ENCODE results near the gene MYRFL. TPM values are rescaled to one million over a fixed set of nuclear protein-coding genes. Genes with fewer than 3 reads are reported as not detected.
"Not testable (repeated sequence)": the region's sequence is repeated elsewhere in the genome, so short reads cannot be mapped to it uniquely, and the experiment has no call there.

Gene MYRFL
- not detected for total RNA-seq

DNA sequence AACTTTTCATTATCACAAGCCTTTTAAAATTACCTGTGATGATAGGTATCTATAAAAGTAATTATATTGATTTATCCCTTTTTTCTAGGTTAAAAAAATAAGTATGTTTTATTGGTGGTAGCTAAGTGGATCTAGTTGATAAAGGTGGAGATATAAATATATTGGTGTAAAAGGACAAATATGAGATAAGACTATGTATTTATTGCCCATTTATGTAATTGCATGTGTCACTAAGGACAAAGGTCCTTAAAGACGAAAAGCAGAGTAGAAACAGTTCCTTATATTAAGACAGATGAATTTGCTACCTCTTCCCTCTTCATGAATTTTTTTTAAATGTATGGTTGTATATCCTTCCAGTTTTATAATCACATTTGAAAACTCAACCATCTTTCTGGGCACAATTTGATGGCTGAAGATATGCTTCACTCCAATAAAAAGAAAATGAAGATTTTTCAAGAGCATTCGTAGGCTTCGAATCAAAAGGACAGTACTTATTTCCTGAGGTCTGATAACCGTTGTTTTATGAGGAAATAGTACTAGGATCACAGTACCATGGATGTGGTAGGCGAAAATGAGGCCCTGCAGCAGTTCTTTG lies at the start of gene MYRFL:
Gene MYRFL, plus strand, starts transcription at position 262 of the 595 bp plus-strand sequence. Its CDS starts 291 bp downstream, at position 553.
- Mint-ChIP-seq H3K27me3 (peaks cover 18% of the 10 kb centered on the region), H3K4me1 (no peaks in the 10 kb centered on the region), H3K4me3 (no peak within 1 kb of the TSS), H3K9me3 (ENCODE audit: low read depth) (no peaks in the 10 kb centered on the region), H3K36me3 (peaks cover 1% of the 10 kb centered on the region), H3K27ac (no peak within 1 kb of the TSS)
- no peak for ATAC-seq
- CTCF ChIA-PET: no interaction called here
- no peak for DNase-seq

DNA sequence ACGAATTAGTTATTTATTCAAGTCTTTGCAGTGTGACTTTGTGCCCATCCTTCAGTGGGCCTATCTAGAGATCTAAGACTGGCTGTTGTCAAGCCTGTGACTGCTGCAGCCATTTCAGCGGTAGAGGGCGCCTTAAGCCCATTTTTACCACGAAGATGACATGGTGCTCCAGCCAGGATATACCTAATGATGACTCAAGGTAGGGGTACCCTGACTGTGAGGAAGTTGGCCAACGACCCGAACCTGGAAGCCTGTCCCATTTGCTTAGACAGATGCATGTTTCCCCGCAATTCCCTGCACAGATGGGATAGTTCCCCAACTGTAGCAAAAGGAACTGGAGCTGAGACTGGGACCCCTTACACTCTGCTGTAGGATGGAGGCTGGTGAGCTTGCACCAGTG lies 45.1 kb upstream of the MYRFL start:
- Mint-ChIP-seq H3K27me3 (no peaks in the 10 kb centered on the region), H3K9me3 (ENCODE audit: low read depth) (peaks cover 4% of the 10 kb centered on the region), H3K36me3 (peaks cover 26% of the 10 kb centered on the region), H3K4me1 (no peaks in the 10 kb centered on the region), H3K27ac (no peak overlapping the region), H3K4me3 (no peak overlapping the region)
- ATAC-seq: no peak
- DNase-seq: no peak
- CTCF ChIA-PET: no interaction called here

DNA sequence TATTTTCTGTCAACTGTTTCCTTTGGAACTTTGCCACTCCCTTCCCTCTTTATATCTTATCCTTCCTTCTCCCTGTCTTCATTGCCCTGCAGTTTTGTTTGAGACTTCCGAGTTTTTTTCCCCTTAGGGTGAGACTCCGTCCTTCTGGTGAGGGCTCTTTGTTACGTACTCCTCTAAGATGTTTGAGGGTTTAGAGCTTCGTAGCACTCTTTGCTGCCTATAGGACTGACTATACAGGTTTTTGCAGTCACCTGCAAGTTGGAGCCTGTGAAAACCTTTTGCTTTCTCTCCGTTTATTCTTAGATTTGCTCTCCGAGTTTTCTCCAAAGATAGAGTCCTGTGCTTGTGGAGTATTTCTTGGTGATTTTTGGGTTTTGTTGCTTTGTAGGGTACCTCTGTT lies 41.7 kb upstream of the MYRFL start:
- Mint-ChIP-seq H3K4me1 (no peaks in the 10 kb centered on the region), H3K9me3 (ENCODE audit: low read depth) (peaks cover 4% of the 10 kb centered on the region), H3K36me3 (peaks cover 40% of the 10 kb centered on the region), H3K27ac (no peak overlapping the region), H3K27me3 (no peaks in the 10 kb centered on the region), H3K4me3 (no peak overlapping the region)
- CTCF ChIA-PET: no interaction called here
- ATAC-seq (no peak), DNase-seq (no peak)

- Mint-ChIP-seq H3K9me3 (ENCODE audit: low read depth) (peaks cover 18% of the 10 kb centered on the region), H3K4me3 (no peak overlapping the region), H3K27me3 (no peaks in the 10 kb centered on the region), H3K27ac (no peak overlapping the region), H3K36me3 (peaks cover 52% of the 10 kb centered on the region), H3K4me1 (no peaks in the 10 kb centered on the region)
- CTCF ChIA-PET: no interaction called here
- DNase-seq (no peak), ATAC-seq (no peak)
Measured at GRCh38 chr12:69789351-69789750, 35.7 kb upstream of the MYRFL start.

- CTCF ChIA-PET: no interaction called here
- ATAC-seq (no peak), DNase-seq (no peak)
- Mint-ChIP-seq H3K4me3 (no peak overlapping the region), H3K4me1 (no peaks in the 10 kb centered on the region), H3K36me3 (peaks cover 51% of the 10 kb centered on the region), H3K27ac (no peak overlapping the region), H3K9me3 (ENCODE audit: low read depth) (peaks cover 18% of the 10 kb centered on the region), H3K27me3 (no peaks in the 10 kb centered on the region)
Measured at GRCh38 chr12:69792533-69792932, 32.5 kb upstream of the MYRFL start.

- CTCF ChIA-PET; ATAC-seq; H3K4me3 Mint-ChIP-seq; H3K9me3 Mint-ChIP-seq (ENCODE audit: low read depth); H3K4me1 Mint-ChIP-seq; H3K27me3 Mint-ChIP-seq; H3K27ac Mint-ChIP-seq; DNase-seq: not testable (repeated sequence)
- peaks cover 51% of the 10 kb centered on the region for H3K36me3 Mint-ChIP-seq
Measured at GRCh38 chr12:69807101-69807897, 17.7 kb upstream of the MYRFL start.

- no peak for ATAC-seq
- no peaks in the 10 kb centered on the region for H3K27me3 Mint-ChIP-seq
- H3K4me3 Mint-ChIP-seq: no peak overlapping the region
- H3K4me1 Mint-ChIP-seq: peaks cover 1% of the 10 kb centered on the region
- H3K36me3 Mint-ChIP-seq: peaks cover 45% of the 10 kb centered on the region
- H3K9me3 Mint-ChIP-seq (ENCODE audit: low read depth): peaks cover 8% of the 10 kb centered on the region
- no peak overlapping the region for H3K27ac Mint-ChIP-seq
- CTCF ChIA-PET: interaction anchor here (1.0 kb wide), 1 partner anchor 9 kb away, joined by 3 read pairs; no protein-coding TSS in a partner anchor
- no peak for DNase-seq
Measured at GRCh38 chr12:69810870-69811498, 14.0 kb upstream of the MYRFL start.

DNA sequence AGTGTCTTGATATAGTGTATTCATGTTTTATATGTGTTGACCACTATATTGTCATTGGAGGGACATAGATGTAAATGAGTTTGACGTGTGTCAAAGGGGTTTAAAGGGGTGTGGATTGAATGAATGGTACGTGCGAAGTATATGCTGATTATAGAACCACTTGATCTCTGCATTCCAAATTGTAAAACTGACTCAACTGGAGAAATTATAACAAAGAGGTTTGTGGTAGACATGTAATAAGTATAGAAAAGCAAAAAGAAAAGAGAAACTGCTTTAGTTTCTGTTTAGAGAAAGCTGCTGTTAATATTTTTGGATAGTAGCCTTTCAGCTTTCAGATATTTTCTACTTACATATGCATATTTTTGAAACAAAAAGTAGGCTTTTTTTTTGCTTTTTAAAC lies 8.9 kb upstream of the MYRFL start:
- no peak overlapping the region for H3K27ac Mint-ChIP-seq
- CTCF ChIA-PET: interaction anchor here (0.9 kb wide), 1 partner anchor 11 kb away, joined by 3 read pairs; no protein-coding TSS in a partner anchor
- ATAC-seq (no peak), DNase-seq (no peak)
- H3K9me3 Mint-ChIP-seq (ENCODE audit: low read depth): no peaks in the 10 kb centered on the region
- H3K36me3 Mint-ChIP-seq: peaks cover 14% of the 10 kb centered on the region
- H3K4me3 Mint-ChIP-seq: no peak overlapping the region
- peaks cover 3% of the 10 kb centered on the region for H3K4me1 Mint-ChIP-seq
- H3K27me3 Mint-ChIP-seq: no peaks in the 10 kb centered on the region

DNA sequence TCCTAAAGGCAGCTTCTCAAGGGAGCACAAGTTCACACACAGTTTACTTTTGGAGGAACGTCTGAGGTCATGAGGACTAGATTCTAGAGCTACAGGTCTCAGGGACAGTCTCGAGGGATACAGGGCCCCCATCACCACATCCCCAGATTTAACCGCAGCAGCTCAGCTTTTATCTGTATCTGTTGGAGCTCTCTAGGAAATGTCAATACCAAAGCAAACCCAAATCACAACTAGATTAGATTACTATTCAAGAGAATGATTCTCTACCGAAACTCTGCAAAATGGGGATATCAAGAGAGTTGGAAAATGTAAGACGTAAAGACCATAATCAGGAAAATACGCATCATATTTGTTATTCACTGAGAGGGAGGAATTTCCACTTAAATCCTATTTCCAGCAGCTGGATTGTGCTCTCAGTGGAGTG lies 4.0 kb upstream of the MYRFL start:
- Mint-ChIP-seq H3K27ac (no peak overlapping the region), H3K4me3 (no peak overlapping the region), H3K4me1 (peaks cover under 1% of the 10 kb centered on the region), H3K27me3 (peaks cover 10% of the 10 kb centered on the region), H3K9me3 (ENCODE audit: low read depth) (no peaks in the 10 kb centered on the region), H3K36me3 (peaks cover 2% of the 10 kb centered on the region)
- ATAC-seq: no peak
- DNase-seq: no peak
- CTCF ChIA-PET: interaction anchor here (1.3 kb wide), 1 partner anchor 10 kb away, joined by 3 read pairs; no protein-coding TSS in a partner anchor

- CTCF ChIA-PET: no interaction called here
- H3K36me3 Mint-ChIP-seq: peaks cover 1% of the 10 kb centered on the region
- no peak overlapping the region for H3K27ac Mint-ChIP-seq
- no peak for DNase-seq
- ATAC-seq: no peak
- no peaks in the 10 kb centered on the region for H3K4me1 Mint-ChIP-seq
- no peaks in the 10 kb centered on the region for H3K9me3 Mint-ChIP-seq (ENCODE audit: low read depth)
- no peak overlapping the region for H3K4me3 Mint-ChIP-seq
- H3K27me3 Mint-ChIP-seq: peaks cover 10% of the 10 kb centered on the region
Measured at GRCh38 chr12:69821456-69822159, 3.4 kb upstream of the MYRFL start.

DNA sequence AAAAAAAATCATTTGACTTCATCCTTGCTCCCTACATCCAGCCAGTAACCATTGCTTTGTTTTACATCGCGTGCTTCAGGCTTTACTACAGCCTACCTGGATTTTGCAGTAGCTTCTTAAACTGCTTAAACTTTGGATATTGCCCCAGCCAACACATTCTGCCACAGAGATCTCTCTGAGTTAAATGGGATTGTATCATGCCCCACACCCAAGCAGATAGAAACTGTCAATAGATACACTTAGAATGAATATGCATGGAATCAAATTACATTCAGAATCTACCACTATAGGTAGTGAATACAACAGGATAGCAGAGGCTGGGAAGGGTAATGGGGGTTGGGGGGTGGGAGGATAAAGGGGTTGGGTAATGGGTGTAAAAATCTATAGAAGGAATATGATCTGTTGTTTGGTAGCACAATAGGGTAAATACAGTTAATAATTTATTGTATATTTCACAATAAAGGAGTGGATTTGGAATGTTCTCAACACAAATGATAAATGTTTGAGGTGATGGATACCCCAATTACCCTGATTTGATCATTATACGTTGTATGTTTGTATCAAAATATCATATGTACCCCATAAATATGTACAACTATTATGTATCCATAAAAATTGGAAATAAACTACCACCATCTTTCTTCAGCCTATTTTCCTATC lies 2.7 kb upstream of the MYRFL start:
- H3K4me1 Mint-ChIP-seq: no peaks in the 10 kb centered on the region
- no peaks in the 10 kb centered on the region for H3K9me3 Mint-ChIP-seq (ENCODE audit: low read depth)
- peaks cover 1% of the 10 kb centered on the region for H3K36me3 Mint-ChIP-seq
- no peak for DNase-seq
- H3K27me3 Mint-ChIP-seq: peaks cover 10% of the 10 kb centered on the region
- no peak overlapping the region for H3K27ac Mint-ChIP-seq
- ATAC-seq: no peak
- H3K4me3 Mint-ChIP-seq: no peak overlapping the region
- CTCF ChIA-PET: no interaction called here

GRCh38 chr12:69824028-69824427 lies 999 bp upstream of the MYRFL start:
- H3K27ac Mint-ChIP-seq: no peak overlapping the region
- no peak overlapping the region for H3K4me3 Mint-ChIP-seq
- H3K27me3 Mint-ChIP-seq: peaks cover 12% of the 10 kb centered on the region
- DNase-seq (no peak), ATAC-seq (no peak)
- no peaks in the 10 kb centered on the region for H3K9me3 Mint-ChIP-seq (ENCODE audit: low read depth)
- peaks cover 1% of the 10 kb centered on the region for H3K36me3 Mint-ChIP-seq
- CTCF ChIA-PET: no interaction called here
- H3K4me1 Mint-ChIP-seq: no peaks in the 10 kb centered on the region

DNA sequence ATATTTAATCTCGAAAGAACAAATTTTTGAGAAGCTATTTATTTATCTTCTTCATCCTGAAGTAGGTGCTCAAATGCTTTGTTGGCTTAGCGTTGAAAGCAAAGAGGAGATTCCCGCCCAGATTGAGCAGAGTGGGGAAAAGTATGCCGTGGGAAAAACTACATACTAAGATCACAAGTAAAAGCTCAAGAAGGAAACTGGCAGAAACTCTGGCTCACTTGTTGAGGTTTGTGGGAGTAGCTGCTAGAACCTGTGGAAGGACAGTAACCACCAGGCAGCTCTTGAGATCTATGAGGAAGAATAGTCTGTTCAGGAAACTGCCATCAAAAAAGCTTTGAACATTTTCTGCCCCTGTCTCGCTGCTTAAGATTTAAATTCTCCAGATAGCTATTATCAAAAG lies 3.9 kb downstream of the MYRFL start:
- CTCF ChIA-PET: no interaction called here
- ATAC-seq (no peak), DNase-seq (no peak)
- Mint-ChIP-seq H3K4me1 (no peaks in the 10 kb centered on the region), H3K27ac (no peak overlapping the region), H3K27me3 (peaks cover 21% of the 10 kb centered on the region), H3K4me3 (no peak overlapping the region), H3K9me3 (ENCODE audit: low read depth) (no peaks in the 10 kb centered on the region), H3K36me3 (no peaks in the 10 kb centered on the region)

Data from activated CD8-positive, alpha-beta memory T cell treated with anti-CD3 and anti-CD28 coated beads, Interleukin-2, amount 10 ng/mL, durations not matched to agents 7 days and 5 days (primary cell).